Fibroblast of the aortic adventitia (primary cell): ENCODE data around the gene SPNS3. TPM values are rescaled to one million over a fixed set of nuclear protein-coding genes. Genes with fewer than 3 reads are reported as not detected.

Experiments used
- DNase-seq: peaks from one replicate; pipeline ENCODE4 v3.0.0-alpha.2; 2010; ENCODE audit warnings: low read depth
- H3K4me3 ChIP-seq: 2 replicates; pipeline ENCODE4 v1.5.1; 2011; ENCODE audit warnings: low read depth, mild to moderate bottlenecking, control low read depth, low read length, moderate library complexity
- CTCF ChIP-seq: IDR thresholded peaks from 2 replicates; pipeline ENCODE4 v1.5.1; 2011; ENCODE audit warnings: mild to moderate bottlenecking, low read length, control low read depth, inconsistent platforms; ENCODE audit not compliant: insufficient read depth
- total RNA-seq: library from RNA; depleted of rRNA; stranded (reverse); fragments of >200 nt; gene quantifications from 2 replicates; pipeline ENCODE4 v1.2.3, GENCODE V29; 2012; ENCODE audit warnings: low replicate concordance

The SPNS3 gene
- total RNA-seq, 1 donor: not detected

GRCh38 chr17:4512156-4513112, 78.7 kb downstream of the SPNS3 start:
- H3K4me3 ChIP-seq: no peak overlapping the region
- no peak for DNase-seq
- TF ChIP-seq CTCF: no peak

GRCh38 chr17:4513113-4514032, 79.6 kb downstream of the SPNS3 start:
- no peak overlapping the region for H3K4me3 ChIP-seq
- TF ChIP-seq CTCF: no peak
- DNase-seq: no peak

- H3K4me3 ChIP-seq: no peak overlapping the region
- no peak for TF ChIP-seq CTCF
- DNase-seq: no peak
Measured at GRCh38 chr17:4514206-4514605, 80.5 kb downstream of the SPNS3 start.

- TF ChIP-seq CTCF: no peak
- H3K4me3 ChIP-seq: no peak overlapping the region
Measured at GRCh38 chr17:4514779-4515178, 81.0 kb downstream of the SPNS3 start.

GRCh38 chr17:4515501-4515900, 81.8 kb downstream of the SPNS3 start:
- no peak overlapping the region for H3K4me3 ChIP-seq
- TF ChIP-seq CTCF: no peak
- DNase-seq: no peak

More at GRCh38 chr17:4514779-4515178, 81.0 kb downstream of the SPNS3 start:
- DNase-seq: no peak

GRCh38 chr17:4516735-4517134, 83.0 kb downstream of the SPNS3 start:
- H3K4me3 ChIP-seq: no peak overlapping the region
- peak; percentile 76 for DNase-seq
- no peak for TF ChIP-seq CTCF
